ENCODE measurements around the gene TMC4. TPM values are rescaled to one million over a fixed set of nuclear protein-coding genes. Genes with fewer than 3 reads are reported as not detected.
"Not testable (repeated sequence)": the region's sequence is repeated elsewhere in the genome, so short reads cannot be mapped to it uniquely, and the experiment has no call there.

TMC4 gene
- polyA plus RNA-seq, 1 donor (not counting 4 experiments of a cell fraction or from before 2014, with no cell fraction given): 1.5 TPM

- H2AFZ ChIP-seq (ENCODE audit: control insufficient read depth, low read length): no peak overlapping the region
- DNase-seq (ENCODE audit: low read depth, low spot score) (no peak), FAIRE-seq (no peak)
- H3K4me3 ChIP-seq (ENCODE audit: control insufficient read depth in 2 of 3, extremely low read depth in 1 of 3, insufficient read depth in 2 of 3, low read depth in 1 of 3, low read length in 3 of 3): no peak overlapping the region
- H3K27me3 ChIP-seq (ENCODE audit: control insufficient read depth, extremely low read depth, insufficient read depth, low read length): no peaks in the 10 kb centered on the region
- peaks cover 27% of the 10 kb centered on the region for H3K79me2 ChIP-seq (ENCODE audit: control insufficient read depth, insufficient read depth, low read length)
- peaks cover 18% of the 10 kb centered on the region for H3K4me1 ChIP-seq (ENCODE audit: control insufficient read depth, extremely low read depth, insufficient read depth, low read length)
- no peak overlapping the region for H3K27ac ChIP-seq (ENCODE audit: control insufficient read depth, insufficient read depth, low read length)
- H3K36me3 ChIP-seq (ENCODE audit: control insufficient read depth in 2 of 2, extremely low read depth in 1 of 2, insufficient read depth in 2 of 2, low read length in 2 of 2): peaks cover 6 to 15% of the 10 kb centered on the region in 2 experiments
- H4K20me1 ChIP-seq (ENCODE audit: control insufficient read depth, extremely low read depth, insufficient read depth, low read length): peaks cover 5% of the 10 kb centered on the region
- no peak overlapping the region for H3K9ac ChIP-seq (ENCODE audit: control insufficient read depth, extremely low read depth, insufficient read depth, low read length)
- no peaks in the 10 kb centered on the region for H3K9me1 ChIP-seq (ENCODE audit: control insufficient read depth, extremely low read depth, insufficient read depth, low read length)
- dilution Hi-C loops (cut with MboI; ENCODE audit: extremely low pct_ligation_motif_present, low sequenced_read_pairs): no loop called here
- H3K9me3 ChIP-seq (ENCODE audit: control insufficient read depth, low read depth, low read length): no peaks in the 10 kb centered on the region
- no peak overlapping the region for H3K4me2 ChIP-seq (ENCODE audit: control insufficient read depth, extremely low read depth, insufficient read depth, low read depth, low read length)
- TF ChIP-seq EZH2 (IDR thresholded peaks at IDR 0.05; ENCODE audit: low read length) (no peak), CTCF (optimal IDR thresholded peaks at IDR 0.05 in 1 of 3, IDR thresholded peaks at IDR 0.05 in 1 of 3, conservative IDR thresholded peaks at IDR 0.05 in 1 of 3; ENCODE audit: extremely low read depth in 1 of 3, insufficient read depth in 2 of 3, low read length in 3 of 3) (no peak)
Observed at GRCh38 chr19:54196536-54196935, 23.6 kb upstream of the TMC4 start.

GRCh38 chr19:54194463-54194862 is 21.5 kb upstream of the TMC4 start:
- FAIRE-seq; H3K4me3 ChIP-seq (ENCODE audit: control insufficient read depth in 2 of 3, extremely low read depth in 1 of 3, insufficient read depth in 2 of 3, low read depth in 1 of 3, low read length in 3 of 3); DNase-seq (ENCODE audit: low read depth, low spot score); H3K4me2 ChIP-seq (ENCODE audit: control insufficient read depth, extremely low read depth, insufficient read depth, low read depth, low read length); H3K9me3 ChIP-seq (ENCODE audit: control insufficient read depth, low read depth, low read length); H3K9ac ChIP-seq (ENCODE audit: control insufficient read depth, extremely low read depth, insufficient read depth, low read length); H3K27me3 ChIP-seq (ENCODE audit: control insufficient read depth, extremely low read depth, insufficient read depth, low read length); H2AFZ ChIP-seq (ENCODE audit: control insufficient read depth, low read length); H3K36me3 ChIP-seq (ENCODE audit: control insufficient read depth in 2 of 2, extremely low read depth in 1 of 2, insufficient read depth in 2 of 2, low read length in 2 of 2); H3K27ac ChIP-seq (ENCODE audit: control insufficient read depth, insufficient read depth, low read length); H4K20me1 ChIP-seq (ENCODE audit: control insufficient read depth, extremely low read depth, insufficient read depth, low read length); H3K9me1 ChIP-seq (ENCODE audit: control insufficient read depth, extremely low read depth, insufficient read depth, low read length); dilution Hi-C loops (cut with MboI; ENCODE audit: extremely low pct_ligation_motif_present, low sequenced_read_pairs): not testable (repeated sequence)
- Histone ChIP-seq H3K79me2 (ENCODE audit: control insufficient read depth, insufficient read depth, low read length) (peaks cover 20% of the 10 kb centered on the region), H3K4me1 (ENCODE audit: control insufficient read depth, extremely low read depth, insufficient read depth, low read length) (peaks cover 15% of the 10 kb centered on the region)

- H3K4me3 ChIP-seq (ENCODE audit: control insufficient read depth in 2 of 3, extremely low read depth in 1 of 3, insufficient read depth in 2 of 3, low read depth in 1 of 3, low read length in 3 of 3): no peak overlapping the region
- peaks cover 3 to 8% of the 10 kb centered on the region in 2 experiments for H3K36me3 ChIP-seq (ENCODE audit: control insufficient read depth in 2 of 2, extremely low read depth in 1 of 2, insufficient read depth in 2 of 2, low read length in 2 of 2)
- H3K9me1 ChIP-seq (ENCODE audit: control insufficient read depth, extremely low read depth, insufficient read depth, low read length): no peaks in the 10 kb centered on the region
- TF ChIP-seq CTCF (optimal IDR thresholded peaks at IDR 0.05 in 1 of 3, IDR thresholded peaks at IDR 0.05 in 1 of 3, conservative IDR thresholded peaks at IDR 0.05 in 1 of 3; ENCODE audit: extremely low read depth in 1 of 3, insufficient read depth in 2 of 3, low read length in 3 of 3) (no peak), EZH2 (IDR thresholded peaks at IDR 0.05; ENCODE audit: low read length) (no peak)
- FAIRE-seq (no peak), DNase-seq (ENCODE audit: low read depth, low spot score) (no peak)
- peaks cover 21% of the 10 kb centered on the region for H3K4me1 ChIP-seq (ENCODE audit: control insufficient read depth, extremely low read depth, insufficient read depth, low read length)
- peaks cover 32% of the 10 kb centered on the region for H3K79me2 ChIP-seq (ENCODE audit: control insufficient read depth, insufficient read depth, low read length)
- no peak overlapping the region for H3K4me2 ChIP-seq (ENCODE audit: control insufficient read depth, extremely low read depth, insufficient read depth, low read depth, low read length)
- H2AFZ ChIP-seq (ENCODE audit: control insufficient read depth, low read length): no peak overlapping the region
- no peak overlapping the region for H3K9ac ChIP-seq (ENCODE audit: control insufficient read depth, extremely low read depth, insufficient read depth, low read length)
- no peaks in the 10 kb centered on the region for H4K20me1 ChIP-seq (ENCODE audit: control insufficient read depth, extremely low read depth, insufficient read depth, low read length)
- dilution Hi-C loops (cut with MboI; ENCODE audit: extremely low pct_ligation_motif_present, low sequenced_read_pairs): no loop called here
- H3K9me3 ChIP-seq (ENCODE audit: control insufficient read depth, low read depth, low read length): no peaks in the 10 kb centered on the region
- H3K27ac ChIP-seq (ENCODE audit: control insufficient read depth, insufficient read depth, low read length): no peak overlapping the region
- no peaks in the 10 kb centered on the region for H3K27me3 ChIP-seq (ENCODE audit: control insufficient read depth, extremely low read depth, insufficient read depth, low read length)
Observed at GRCh38 chr19:54193011-54193410, 20.1 kb upstream of the TMC4 start.
